Measurements from ENCODE around the gene MAML1. TPM values are rescaled to one million over a fixed set of nuclear protein-coding genes. Genes with fewer than 3 reads are reported as not detected.

The MAML1 gene
- polyA plus RNA-seq, 1 of the 3 experiments (the other 2 are of a cell fraction), result 8.1 TPM

GRCh38 chr5:179795049-179795862, 62.6 kb downstream of the MAML1 start:
- 45% methylated on average over 10 of the region's 53 CpGs for WGBS (ENCODE audit: low lambda C conversion rate)
- peak overlapping the region; percentile 57 to 59 for H3K4me3 ChIP-seq (ENCODE audit: low read depth in 2 of 2, low read length in 1 of 2)
- ChIA-PET CTCF (interaction anchor here (1.0 to 8.3 kb wide), 13 partner anchors 10 to 157 kb away, joined by 3 to 67 read pairs (median 5); partner anchors contain the start of gene MGAT4B), POLR2A (no interaction called here)
- H2AFZ ChIP-seq (ENCODE audit: low read depth), result no peak overlapping the region
- no peak for TF ChIP-seq SMC3 (IDR thresholded peaks at IDR 0.05; ENCODE audit: low read depth, low read length)
- TF ChIP-seq MAX (IDR thresholded peaks at IDR 0.05; ENCODE audit: low read depth), result no peak
- TF ChIP-seq POLR2AphosphoS5 (IDR thresholded peaks at IDR 0.05; ENCODE audit: low read depth, low read length), result no peak
- no peak for TF ChIP-seq ELF1 (IDR thresholded peaks at IDR 0.05)
- TF ChIP-seq PBX3 (IDR thresholded peaks at IDR 0.05), result no peak
- TF ChIP-seq GABPA (IDR thresholded peaks at IDR 0.05; ENCODE audit: low read depth), result no peak
- no peak for TF ChIP-seq RFX5 (IDR thresholded peaks at IDR 0.05; ENCODE audit: low read length)
- TF ChIP-seq RCOR1 (IDR thresholded peaks at IDR 0.05; ENCODE audit: low read length), result no peak
- TF ChIP-seq MEF2A (IDR thresholded peaks at IDR 0.05; ENCODE audit: borderline replicate concordance, low read depth), result no peak
- no peak for TF ChIP-seq SIN3A (IDR thresholded peaks at IDR 0.05; ENCODE audit: borderline replicate concordance, low read depth, low read length)
- no peak for TF ChIP-seq FOXM1 (IDR thresholded peaks at IDR 0.05; ENCODE audit: low read depth)
- no peak for TF ChIP-seq GATA2 (CRISPR knock-in tag; IDR thresholded peaks at IDR 0.05)
- no peak for TF ChIP-seq TAF1 (IDR thresholded peaks at IDR 0.05; ENCODE audit: borderline replicate concordance, low read depth, low read length)
- TF ChIP-seq USF1 (IDR thresholded peaks at IDR 0.05; ENCODE audit: borderline replicate concordance, low read depth), result no peak
- TF ChIP-seq FOSL2 (IDR thresholded peaks at IDR 0.05; ENCODE audit: borderline replicate concordance, low read depth), result no peak
- TF ChIP-seq EZH2phosphoT487 (IDR thresholded peaks at IDR 0.05; ENCODE audit: borderline replicate concordance, low read depth), result no peak
- no peak for TF ChIP-seq FOXJ3 (CRISPR knock-in tag; IDR thresholded peaks at IDR 0.05)
- no peak for TF ChIP-seq NFIC (IDR thresholded peaks at IDR 0.05; ENCODE audit: borderline replicate concordance)
- no peak for TF ChIP-seq RAD21 (IDR thresholded peaks at IDR 0.05; ENCODE audit: low read length)
- no peaks in the 10 kb centered on the region for H3K9me3 ChIP-seq
- H3F3A ChIP-seq (replicated peaks; ENCODE audit: insufficient read depth), result peaks cover 4% of the 10 kb centered on the region
- peaks cover 0 to 29% of the 10 kb centered on the region in 2 experiments for H3K36me3 ChIP-seq (replicated peaks in 1 of 2; ENCODE audit: control insufficient read depth in 1 of 2, insufficient read depth in 2 of 2, low read length in 1 of 2)
- H3K27ac ChIP-seq (ENCODE audit: low read depth in 2 of 2, low read length in 1 of 2), result no peak overlapping the region
- H3K9me2 ChIP-seq, result no peaks in the 10 kb centered on the region
- no peaks in the 10 kb centered on the region for H3K79me2 ChIP-seq (ENCODE audit: insufficient read depth)
- peaks cover 0 to 14% of the 10 kb centered on the region in 2 experiments; a peak in 1 of 4 replicates for H3K4me1 ChIP-seq (ENCODE audit: control insufficient read depth in 1 of 2, insufficient read depth in 2 of 2, low read depth in 1 of 2, low read length in 1 of 2)
- peak overlapping the region; percentile 83 for H3K4me2 ChIP-seq
- H4K20me1 ChIP-seq (ENCODE audit: insufficient read depth), result no peaks in the 10 kb centered on the region
- no peaks in the 10 kb centered on the region for H3K27me3 ChIP-seq (ENCODE audit: insufficient read depth)
- H3K9ac ChIP-seq, result peak overlapping the region; percentile 44; the same call in 1 of the 2 replicates
- DNase-seq, result peak; percentile 73

Data from SK-N-SH (cell line).